Measurements from ENCODE around the gene CYSLTR2.

The CYSLTR2 gene

GRCh38 chr13:48626077-48626449 is 27.7 kb upstream of the CYSLTR2 start (continued):
- TF ChIP-seq, protein P1, sequence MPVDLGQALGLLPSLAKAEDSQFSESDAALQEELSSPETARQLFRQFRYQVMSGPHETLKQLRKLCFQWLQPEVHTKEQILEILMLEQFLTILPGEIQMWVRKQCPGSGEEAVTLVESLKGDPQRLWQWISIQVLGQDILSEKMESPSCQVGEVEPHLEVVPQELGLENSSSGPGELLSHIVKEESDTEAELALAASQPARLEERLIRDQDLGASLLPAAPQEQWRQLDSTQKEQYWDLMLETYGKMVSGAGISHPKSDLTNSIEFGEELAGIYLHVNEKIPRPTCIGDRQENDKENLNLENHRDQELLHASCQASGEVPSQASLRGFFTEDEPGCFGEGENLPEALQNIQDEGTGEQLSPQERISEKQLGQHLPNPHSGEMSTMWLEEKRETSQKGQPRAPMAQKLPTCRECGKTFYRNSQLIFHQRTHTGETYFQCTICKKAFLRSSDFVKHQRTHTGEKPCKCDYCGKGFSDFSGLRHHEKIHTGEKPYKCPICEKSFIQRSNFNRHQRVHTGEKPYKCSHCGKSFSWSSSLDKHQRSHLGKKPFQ (tag by site-specific recombination; IDR thresholded peaks at IDR 0.05), result no peak
- TF ChIP-seq ZSCAN30 (tag by site-specific recombination; IDR thresholded peaks at IDR 0.05), result no peak
- TF ChIP-seq ZNF155 (tag by site-specific recombination; IDR thresholded peaks at IDR 0.05), result no peak
- TF ChIP-seq BCL11B (tag by site-specific recombination; IDR thresholded peaks at IDR 0.05; ENCODE audit: low read depth), result no peak

DNA sequence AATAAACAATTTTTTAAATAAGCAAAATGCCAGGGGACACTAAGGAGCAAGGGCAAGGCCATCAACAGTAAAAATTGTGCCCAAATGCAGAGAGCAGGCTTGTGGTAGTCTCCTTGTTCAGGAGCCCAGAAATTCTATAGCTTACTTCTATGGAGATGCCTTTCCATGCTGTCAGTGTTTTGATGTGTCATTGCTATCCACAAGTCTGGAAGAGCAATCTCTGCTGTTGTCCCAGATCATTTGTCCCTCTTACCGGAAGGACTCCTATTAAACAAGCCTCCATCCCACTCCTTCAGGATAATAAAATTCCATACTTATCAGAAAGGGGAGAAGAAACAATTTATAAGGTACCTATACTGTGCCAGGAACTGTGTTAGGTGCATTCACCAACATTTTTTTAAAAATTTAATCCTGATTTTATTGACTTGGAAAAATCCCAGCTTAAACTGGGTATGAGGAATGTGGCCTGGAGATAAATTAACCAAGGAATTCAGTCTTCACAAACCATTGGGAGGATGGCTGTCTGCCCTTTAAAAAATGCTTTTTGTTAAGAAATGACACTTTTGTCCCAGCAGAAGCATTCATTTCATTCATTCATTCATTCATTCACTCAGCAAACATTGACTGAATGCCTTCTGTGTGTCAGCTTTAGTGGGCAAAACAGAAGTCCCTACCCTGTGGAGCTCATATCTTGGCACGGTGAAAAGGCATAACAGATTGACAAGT is 26.8 kb upstream of the CYSLTR2 start:
- Histone ChIP-seq H3K9me3 (ENCODE audit: control insufficient read depth, insufficient read depth, low read depth, low read length) (no peaks in the 10 kb centered on the region), H3K4me1 (ENCODE audit: control insufficient read depth, insufficient read depth, low read length) (no peaks in the 10 kb centered on the region), H3K36me3 (ENCODE audit: control insufficient read depth in 2 of 2, insufficient read depth in 1 of 2, low read length in 2 of 2) (no peaks in the 10 kb centered on the region), H3K27ac (ENCODE audit: extremely low read depth, low read depth, low read length) (no peak overlapping the region), H3K4me3 (ENCODE audit: low read depth, low read length) (no peak overlapping the region)
- ChIA-PET CTCF (no interaction called here), POLR2A (no interaction called here)
- TF ChIP-seq EGR2 (tag by site-specific recombination; IDR thresholded peaks at IDR 0.05; ENCODE audit: low read depth) (no peak), ZNF548 (tag by site-specific recombination; IDR thresholded peaks at IDR 0.05) (no peak), ZNF184 (tag by site-specific recombination; IDR thresholded peaks at IDR 0.05) (no peak), ZNF366 (tag by site-specific recombination; conservative IDR thresholded peaks at IDR 0.05) (no peak), ZNF549 (tag by site-specific recombination; IDR thresholded peaks at IDR 0.05) (no peak), TRIM28 (IDR thresholded peaks at IDR 0.05; ENCODE audit: borderline replicate concordance, low read length) (no peak), ZNF311 (tag by site-specific recombination; IDR thresholded peaks at IDR 0.05; ENCODE audit: borderline replicate concordance) (no peak), GFI1B (tag by site-specific recombination; IDR thresholded peaks at IDR 0.05) (no peak), ZBTB49 (tag by site-specific recombination; IDR thresholded peaks at IDR 0.05; ENCODE audit: low read depth) (no peak), ZNF433 (tag by site-specific recombination; IDR thresholded peaks at IDR 0.05; ENCODE audit: low read depth) (no peak), ZXDB (tag by site-specific recombination; IDR thresholded peaks at IDR 0.05) (no peak), ZNF121 (tag by site-specific recombination; IDR thresholded peaks at IDR 0.05) (no peak), ZNF146 (tag by site-specific recombination; IDR thresholded peaks at IDR 0.05) (no peak), ZNF423 (tag by site-specific recombination; IDR thresholded peaks at IDR 0.05) (no peak), ZNF394 (tag by site-specific recombination; IDR thresholded peaks at IDR 0.05; ENCODE audit: borderline replicate concordance) (no peak)
- TF ChIP-seq, protein P2, sequence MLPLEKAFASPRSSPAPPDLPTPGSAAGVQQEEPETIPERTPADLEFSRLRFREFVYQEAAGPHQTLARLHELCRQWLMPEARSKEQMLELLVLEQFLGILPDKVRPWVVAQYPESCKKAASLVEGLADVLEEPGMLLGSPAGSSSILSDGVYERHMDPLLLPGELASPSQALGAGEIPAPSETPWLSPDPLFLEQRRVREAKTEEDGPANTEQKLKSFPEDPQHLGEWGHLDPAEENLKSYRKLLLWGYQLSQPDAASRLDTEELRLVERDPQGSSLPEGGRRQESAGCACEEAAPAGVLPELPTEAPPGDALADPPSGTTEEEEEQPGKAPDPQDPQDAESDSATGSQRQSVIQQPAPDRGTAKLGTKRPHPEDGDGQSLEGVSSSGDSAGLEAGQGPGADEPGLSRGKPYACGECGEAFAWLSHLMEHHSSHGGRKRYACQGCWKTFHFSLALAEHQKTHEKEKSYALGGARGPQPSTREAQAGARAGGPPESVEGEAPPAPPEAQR (tag by site-specific recombination; IDR thresholded peaks at IDR 0.05), result no peak
- TF ChIP-seq, protein P3, sequence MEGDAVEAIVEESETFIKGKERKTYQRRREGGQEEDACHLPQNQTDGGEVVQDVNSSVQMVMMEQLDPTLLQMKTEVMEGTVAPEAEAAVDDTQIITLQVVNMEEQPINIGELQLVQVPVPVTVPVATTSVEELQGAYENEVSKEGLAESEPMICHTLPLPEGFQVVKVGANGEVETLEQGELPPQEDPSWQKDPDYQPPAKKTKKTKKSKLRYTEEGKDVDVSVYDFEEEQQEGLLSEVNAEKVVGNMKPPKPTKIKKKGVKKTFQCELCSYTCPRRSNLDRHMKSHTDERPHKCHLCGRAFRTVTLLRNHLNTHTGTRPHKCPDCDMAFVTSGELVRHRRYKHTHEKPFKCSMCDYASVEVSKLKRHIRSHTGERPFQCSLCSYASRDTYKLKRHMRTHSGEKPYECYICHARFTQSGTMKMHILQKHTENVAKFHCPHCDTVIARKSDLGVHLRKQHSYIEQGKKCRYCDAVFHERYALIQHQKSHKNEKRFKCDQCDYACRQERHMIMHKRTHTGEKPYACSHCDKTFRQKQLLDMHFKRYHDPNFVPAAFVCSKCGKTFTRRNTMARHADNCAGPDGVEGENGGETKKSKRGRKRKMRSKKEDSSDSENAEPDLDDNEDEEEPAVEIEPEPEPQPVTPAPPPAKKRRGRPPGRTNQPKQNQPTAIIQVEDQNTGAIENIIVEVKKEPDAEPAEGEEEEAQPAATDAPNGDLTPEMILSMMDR (tag by site-specific recombination; IDR thresholded peaks at IDR 0.05), result no peak

Measured in HEK293 (cell line).